Osteocyte (in vitro differentiated cells): Measurements from ENCODE around the gene CDH23. TPM values are rescaled to one million over a fixed set of nuclear protein-coding genes. Genes with fewer than 3 reads are reported as not detected.

Experiments used
- DNase-seq: peaks from one replicate; pipeline ENCODE4 v3.0.0; 2021; ENCODE audit warnings: mixed read lengths; ENCODE audit not compliant: unreplicated experiment; ENCODE audit errors: extremely low spot score
- H3K27ac Mint-ChIP-seq: one replicate; pipeline ENCODE4 v1.8.0; 2021; ENCODE audit warnings: mild to moderate bottlenecking, mixed read lengths; ENCODE audit not compliant: unreplicated experiment
- H3K27me3 Mint-ChIP-seq: one replicate; pipeline ENCODE4 v1.8.0; 2021; ENCODE audit warnings: mixed read lengths; ENCODE audit not compliant: unreplicated experiment
- H3K36me3 Mint-ChIP-seq: one replicate; pipeline ENCODE4 v1.8.0; 2021; ENCODE audit warnings: mixed read lengths; ENCODE audit not compliant: unreplicated experiment
- H3K4me1 Mint-ChIP-seq: one replicate; pipeline ENCODE4 v1.8.0; 2021; ENCODE audit warnings: mixed read lengths; ENCODE audit not compliant: unreplicated experiment
- H3K4me3 Mint-ChIP-seq: one replicate; pipeline ENCODE4 v1.8.0; 2021; ENCODE audit warnings: mild to moderate bottlenecking, moderate library complexity, mixed read lengths; ENCODE audit not compliant: unreplicated experiment
- H3K9me3 Mint-ChIP-seq: one replicate; pipeline ENCODE4 v1.8.0; 2021; ENCODE audit warnings: mixed read lengths; ENCODE audit not compliant: unreplicated experiment
- total RNA-seq: library from RNA; stranded (reverse); gene quantifications from 2 replicates; pipeline ENCODE4 v1.2.1, GENCODE V29; 2021
- TF ChIP-seq, protein P1 (sequence below): fragments of 200-600 bp; sonication (generic); IDR thresholded peaks from 2 replicates; pipeline ENCODE4 v1.5.0; 2021; ENCODE audit warnings: antibody characterized with exemption, mild to moderate bottlenecking, moderate library complexity

The CDH23 gene
- total RNA-seq, 1 donor from 2014 or later: not detected

DNA sequence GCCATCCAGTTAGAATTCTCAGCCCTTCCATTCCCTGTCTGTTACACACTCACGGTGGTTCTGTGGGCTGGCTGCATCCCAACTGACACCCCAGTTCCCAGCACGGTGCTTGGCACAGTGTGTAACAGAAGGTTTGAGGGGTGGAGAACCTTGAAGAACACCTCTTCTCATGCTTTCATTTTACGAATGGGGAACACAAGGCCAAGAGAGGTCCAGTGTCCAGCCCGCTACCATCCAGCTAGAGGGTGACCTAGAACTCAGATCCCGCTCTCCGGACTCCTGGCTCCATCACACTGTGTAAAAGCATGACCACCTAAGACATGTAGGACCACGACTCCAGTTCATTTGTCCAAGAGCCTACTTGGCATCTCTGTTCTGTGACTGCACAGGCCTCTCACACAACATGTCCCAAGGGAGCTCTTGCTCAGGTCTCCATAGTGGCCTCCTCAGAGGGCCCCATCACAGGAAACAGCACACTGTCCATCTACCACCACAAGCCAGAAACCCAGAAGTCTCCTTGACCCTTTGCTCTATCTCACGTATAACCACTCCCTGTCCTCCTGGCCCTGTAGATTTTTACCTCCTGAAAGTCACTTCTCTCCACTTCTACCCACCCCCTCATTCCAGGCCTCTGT, 2.8 kb upstream of the CDH23 start:
- TF ChIP-seq, protein P1, sequence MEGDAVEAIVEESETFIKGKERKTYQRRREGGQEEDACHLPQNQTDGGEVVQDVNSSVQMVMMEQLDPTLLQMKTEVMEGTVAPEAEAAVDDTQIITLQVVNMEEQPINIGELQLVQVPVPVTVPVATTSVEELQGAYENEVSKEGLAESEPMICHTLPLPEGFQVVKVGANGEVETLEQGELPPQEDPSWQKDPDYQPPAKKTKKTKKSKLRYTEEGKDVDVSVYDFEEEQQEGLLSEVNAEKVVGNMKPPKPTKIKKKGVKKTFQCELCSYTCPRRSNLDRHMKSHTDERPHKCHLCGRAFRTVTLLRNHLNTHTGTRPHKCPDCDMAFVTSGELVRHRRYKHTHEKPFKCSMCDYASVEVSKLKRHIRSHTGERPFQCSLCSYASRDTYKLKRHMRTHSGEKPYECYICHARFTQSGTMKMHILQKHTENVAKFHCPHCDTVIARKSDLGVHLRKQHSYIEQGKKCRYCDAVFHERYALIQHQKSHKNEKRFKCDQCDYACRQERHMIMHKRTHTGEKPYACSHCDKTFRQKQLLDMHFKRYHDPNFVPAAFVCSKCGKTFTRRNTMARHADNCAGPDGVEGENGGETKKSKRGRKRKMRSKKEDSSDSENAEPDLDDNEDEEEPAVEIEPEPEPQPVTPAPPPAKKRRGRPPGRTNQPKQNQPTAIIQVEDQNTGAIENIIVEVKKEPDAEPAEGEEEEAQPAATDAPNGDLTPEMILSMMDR: no peak
- H3K4me1 Mint-ChIP-seq: peaks cover 8% of the 10 kb centered on the region
- no peaks in the 10 kb centered on the region for H3K36me3 Mint-ChIP-seq
- no peak overlapping the region for H3K4me3 Mint-ChIP-seq
- H3K27me3 Mint-ChIP-seq: peaks cover 79% of the 10 kb centered on the region
- DNase-seq: peak; percentile 62
- no peaks in the 10 kb centered on the region for H3K9me3 Mint-ChIP-seq
- H3K27ac Mint-ChIP-seq: no peak overlapping the region

DNA sequence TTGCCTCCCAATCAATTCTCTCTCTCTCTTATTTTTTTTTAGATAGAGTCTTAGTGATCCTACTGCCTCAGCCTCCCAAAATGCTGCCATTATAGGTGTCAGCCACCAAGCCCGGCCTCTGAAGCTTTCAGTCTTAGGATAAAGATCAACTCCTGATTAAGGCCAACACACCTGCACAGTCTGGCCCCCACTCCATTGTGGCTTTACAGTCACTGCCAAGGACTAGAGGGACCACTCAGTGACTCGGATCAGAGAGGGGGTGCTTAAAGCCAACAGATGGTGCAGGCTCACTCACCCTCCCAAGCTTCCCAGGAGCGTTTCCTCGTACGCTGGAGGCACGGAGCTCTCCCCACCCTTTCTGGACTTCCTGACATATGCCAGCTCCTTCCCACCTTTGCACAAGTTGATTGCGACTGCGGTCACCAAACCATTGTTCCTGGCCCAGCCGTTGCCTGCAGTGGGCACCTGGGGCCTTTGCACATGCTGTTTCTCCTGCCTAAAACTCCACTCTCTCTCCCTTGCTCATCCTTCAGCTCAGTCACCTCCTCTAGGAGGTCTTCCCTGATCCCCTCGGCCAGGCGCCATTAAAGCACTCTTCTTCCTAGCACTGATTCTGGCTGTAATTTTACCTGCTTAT, 1.7 kb upstream of the CDH23 start:
- H3K27me3 Mint-ChIP-seq: peaks cover 80% of the 10 kb centered on the region
- peak; percentile 66 for DNase-seq

DNA sequence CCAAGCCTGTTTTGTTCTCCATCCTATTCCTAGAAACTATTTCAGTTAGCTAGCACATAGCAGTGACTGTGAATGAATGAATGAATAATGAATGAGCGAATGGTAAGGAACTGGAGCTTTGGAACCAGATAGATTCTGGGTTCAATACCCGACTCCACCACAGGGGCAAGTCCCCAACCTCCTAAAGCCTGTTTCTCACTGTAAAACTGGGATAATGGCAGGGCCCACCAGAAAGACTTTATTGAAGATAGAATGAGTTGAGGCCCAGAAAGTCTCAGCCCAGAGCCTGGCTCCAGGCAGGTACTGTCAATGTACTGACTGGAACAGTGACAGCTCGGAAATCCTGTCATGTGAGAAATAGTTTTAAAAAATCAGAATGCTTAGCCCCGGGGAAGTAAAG, 1.1 kb upstream of the CDH23 start:
- Mint-ChIP-seq H3K4me1 (peaks cover 8% of the 10 kb centered on the region), H3K4me3 (peak overlapping the region; percentile 56), H3K27ac (no peak overlapping the region), H3K9me3 (no peaks in the 10 kb centered on the region), H3K27me3 (peaks cover 78% of the 10 kb centered on the region), H3K36me3 (no peaks in the 10 kb centered on the region)
- TF ChIP-seq, protein P1: no peak
- peak; percentile 19 for DNase-seq

More for the DNA sequence above, 1.7 kb upstream of the CDH23 start:
- no peaks in the 10 kb centered on the region for H3K9me3 Mint-ChIP-seq
- H3K36me3 Mint-ChIP-seq: no peaks in the 10 kb centered on the region
- H3K4me1 Mint-ChIP-seq: peaks cover 8% of the 10 kb centered on the region
- H3K4me3 Mint-ChIP-seq: no peak overlapping the region
- TF ChIP-seq, protein P1: no peak
- no peak overlapping the region for H3K27ac Mint-ChIP-seq

DNA sequence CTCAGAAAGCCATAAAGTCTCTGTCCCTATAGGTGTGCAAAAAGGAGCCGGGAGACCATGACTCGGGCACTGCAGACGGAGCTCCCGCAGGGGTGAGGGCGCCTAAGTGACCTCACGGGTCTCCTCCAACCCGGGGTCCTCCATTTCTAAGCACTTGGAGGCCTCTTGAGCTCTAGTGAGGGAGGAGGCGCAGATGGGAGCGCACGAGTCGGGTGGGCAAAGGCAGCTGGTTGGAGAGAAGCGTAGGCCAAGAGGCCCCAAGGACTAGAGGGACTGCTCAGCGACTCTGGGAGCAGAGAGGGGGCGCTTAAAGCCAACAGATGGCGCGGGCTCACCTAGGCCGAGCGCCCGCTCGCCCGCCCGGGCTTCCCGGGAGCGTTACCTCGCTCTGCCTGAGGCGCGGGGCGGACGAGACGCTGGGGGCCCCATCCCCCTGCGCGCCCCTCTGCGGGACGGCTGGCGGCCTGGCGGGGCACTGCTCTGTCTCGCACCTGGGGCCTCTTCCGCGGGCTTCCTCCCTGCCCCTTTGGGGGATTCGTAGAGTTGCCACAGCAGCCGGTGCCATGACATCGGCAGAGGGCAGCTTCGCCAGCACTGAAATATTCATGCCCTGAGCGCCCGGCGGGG, 523 bp upstream of the CDH23 start:
- no peaks in the 10 kb centered on the region for H3K9me3 Mint-ChIP-seq
- peaks cover 78% of the 10 kb centered on the region for H3K27me3 Mint-ChIP-seq
- H3K4me3 Mint-ChIP-seq: peak overlapping the region; percentile 54
- no peak overlapping the region for H3K27ac Mint-ChIP-seq
- DNase-seq: peak; percentile 69
- no peaks in the 10 kb centered on the region for H3K36me3 Mint-ChIP-seq
- TF ChIP-seq, protein P1: peak; percentile 53
- peaks cover 8% of the 10 kb centered on the region for H3K4me1 Mint-ChIP-seq
